ENCODE measurements around the gene CD2AP. TPM values are rescaled to one million over a fixed set of nuclear protein-coding genes. Genes with fewer than 3 reads are reported as not detected.

Gene CD2AP
- total and polyA plus RNA-seq, 2 of the 8 experiments (the other 6 are each of a cell fraction or from before 2014, with no cell fraction given): 8.6 to 75.6 TPM

GRCh38 chr6:47428288-47428687 is 49.3 kb upstream of the CD2AP start:
- Histone ChIP-seq H2BK15ac (ENCODE audit: low read length) (no peak overlapping the region), H3K56ac (replicated peaks; ENCODE audit: insufficient read length, low read depth, low read length) (no peak overlapping the region), H2BK12ac (ENCODE audit: low read depth, low read length) (peak overlapping the region; percentile 95), H3K36me3 (ENCODE audit: control insufficient read depth in 2 of 4, insufficient read depth in 4 of 4, low read length in 3 of 4) (no peaks in the 10 kb centered on the region; a peak in 1 of 8 replicates), H3K9me3 (ENCODE audit: insufficient read depth in 2 of 2, low read depth in 1 of 2, low read length in 1 of 2) (peaks cover 10 to 11% of the 10 kb centered on the region in 2 experiments; a peak in 3 of 4 replicates), H2AFZ (ENCODE audit: low read length) (no peak overlapping the region), H2AK5ac (ENCODE audit: low read depth, low read length) (0 out of 2 replicates have a peak overlapping the region, but pooled peaks have one; percentile 75), H3K4me3 (ENCODE audit: extremely low read depth in 1 of 4, insufficient read depth in 2 of 4, low read depth in 3 of 4, low read length in 4 of 4) (no peak overlapping the region), H3K27ac (ENCODE audit: low read depth, low read length) (peak overlapping the region; percentile 27; the same call in 1 of the 2 replicates), H3K9ac (replicated peaks in 1 of 4; ENCODE audit: extremely low read depth in 1 of 4, low read depth in 3 of 4, low read length in 3 of 4) (no peak overlapping the region), H2BK120ac (replicated peaks; ENCODE audit: low read depth, low read length) (peak overlapping the region; percentile 95), H3K4me2 (ENCODE audit: insufficient read depth in 1 of 2, low read depth in 2 of 2, low read length in 2 of 2) (no peak overlapping the region), H3K23ac (ENCODE audit: insufficient read length) (no peak overlapping the region), H4K91ac (replicated peaks; ENCODE audit: insufficient read length, low read length) (peak overlapping the region; percentile 74), H3K79me2 (ENCODE audit: control insufficient read depth in 1 of 2, insufficient read depth in 2 of 2, low read length in 2 of 2) (no peaks in the 10 kb centered on the region), H3K14ac (ENCODE audit: insufficient read length) (no peak overlapping the region), H3K27me3 (replicated peaks in 1 of 4; ENCODE audit: control insufficient read depth in 3 of 4, extremely low read depth in 1 of 4, insufficient read depth in 3 of 4, low read length in 3 of 4) (no peaks in the 10 kb centered on the region), H4K20me1 (replicated peaks in 1 of 2; ENCODE audit: control insufficient read depth in 1 of 2, insufficient read depth in 2 of 2, low read length in 2 of 2) (no peaks in the 10 kb centered on the region), H3K4ac (replicated peaks; ENCODE audit: insufficient read length, low read depth, low read length) (peak overlapping the region; percentile 85), H3K18ac (ENCODE audit: extremely low read depth, low read length) (peak overlapping the region; percentile 97), H2BK5ac (ENCODE audit: low read depth, low read length) (peak overlapping the region; percentile 97; the same call in 1 of the 2 replicates), H4K5ac (ENCODE audit: insufficient read length, low read depth, low read length) (peak overlapping the region; percentile 15), H3K4me1 (replicated peaks in 1 of 4; ENCODE audit: control insufficient read depth in 3 of 4, insufficient read depth in 4 of 4, low read length in 3 of 4) (peaks cover 0 to 6% (median 3%) of the 10 kb centered on the region in 4 experiments; a peak in 3 of 7 replicates), H4K8ac (ENCODE audit: extremely low read depth, insufficient read depth, low read length) (no peak overlapping the region), H3K23me2 (ENCODE audit: low read depth, low read length) (no peaks in the 10 kb centered on the region), H3K79me1 (ENCODE audit: low read depth, low read length) (no peaks in the 10 kb centered on the region), H2BK20ac (ENCODE audit: low read length) (peak overlapping the region; percentile 95; the same call in 1 of the 2 replicates)
- DNase-seq (ENCODE audit: low read depth in 1 of 2, low spot score in 2 of 2): no peak
- FAIRE-seq: no peak
- WGBS, 2 experiments (ENCODE audit: extremely low coverage in 1 of 2, insufficient coverage in 1 of 2, insufficient read length in 1 of 2, insufficient replicate concordance in 2 of 2, low coverage in 1 of 2, low lambda C conversion rate in 2 of 2, missing lambda C conversion rate in 1 of 2): 65% methylated on average over 2 of the region's 2 CpGs; no CpG with 5 or more reads in 1 of the 2 experiments
- ChIA-PET CTCF (ENCODE audit: partially characterized antibody) (interaction anchor here (1.0 to 1.3 kb wide), 3 partner anchors 8 to 19 kb away, joined by 3 to 8 read pairs (median 4); no protein-coding TSS in a partner anchor), POLR2A (ENCODE audit: partially characterized antibody) (interaction anchor here (0.8 to 3.1 kb wide), 5 partner anchors 14 to 74 kb away, joined by 3 to 19 read pairs (median 3); partner anchors contain the start of gene CD2AP)
- TF ChIP-seq POLR2AphosphoS5 (IDR thresholded peaks at IDR 0.05; ENCODE audit: low read depth, low read length) (no peak), E2F6 (IDR thresholded peaks at IDR 0.05) (no peak), NANOG (IDR thresholded peaks at IDR 0.05; ENCODE audit: insufficient read depth, low read depth, low read length, poor library complexity, severe bottlenecking) (no peak)
